Parathyroid adenoma (tissue), 2 donors: ENCODE measurements around the gene ABLIM1.

ENCODE experiments used
- H2AFZ ChIP-seq: fragments of 300-600 bp; sonication (generic); one replicate; pipeline ENCODE4 v1.7.0; 2017; ENCODE audit warnings: antibody characterized with exemption, mild to moderate bottlenecking
- H3K27ac ChIP-seq: fragments of 300-600 bp; sonication (generic); one replicate; pipeline ENCODE4 v1.7.0; 2017
- H3K27me3 ChIP-seq: fragments of 300-600 bp; sonication (generic); one replicate; pipeline ENCODE4 v1.7.0; 2017; ENCODE audit warnings: low read length; ENCODE audit not compliant: control insufficient read depth, insufficient read depth
- H3K36me3 ChIP-seq: fragments of 300-600 bp; sonication (generic); one replicate; pipeline ENCODE4 v1.7.0; 2017; ENCODE audit warnings: low read length; ENCODE audit not compliant: control insufficient read depth, insufficient read depth
- H3K4me1 ChIP-seq: fragments of 300-600 bp; sonication (generic); one replicate; pipeline ENCODE4 v1.7.0; 2017; ENCODE audit warnings: control low read depth
- H3K4me2 ChIP-seq: fragments of 300-600 bp; sonication (generic); one replicate; pipeline ENCODE4 v1.7.0; 2017; ENCODE audit warnings: low read length
- H3K4me3 ChIP-seq: fragments of 300-600 bp; sonication (generic); one replicate; pipeline ENCODE4 v1.7.0; 2017; ENCODE audit warnings: low read depth, low read length
- H3K79me2 ChIP-seq: fragments of 300-600 bp; sonication (generic); one replicate; pipeline ENCODE4 v1.7.0; 2017; ENCODE audit warnings: control low read depth
- H3K9ac ChIP-seq: fragments of 300-600 bp; sonication (generic); one replicate; pipeline ENCODE4 v1.7.0; 2017; ENCODE audit warnings: mild to moderate bottlenecking
- H3K9me3 ChIP-seq: fragments of 300-600 bp; sonication (generic); one replicate; pipeline ENCODE4 v1.7.0; 2017; ENCODE audit warnings: low read length; ENCODE audit not compliant: control insufficient read depth
- CTCF ChIP-seq: fragments of 300-600 bp; sonication (generic); IDR thresholded peaks from one replicate; pipeline ENCODE4 v1.7.0; 2017; ENCODE audit warnings: antibody characterized with exemption, mild to moderate bottlenecking
- donor health status: primary hyperparathyroidism.

ABLIM1 gene

GRCh38 chr10:114658175-114658574 lies at the start of gene ABLIM1:
ABLIM1 (minus strand) TSS chr10:114658275; CDS start chr10:114658200, 75 bp downstream.
- TF ChIP-seq CTCF = no peak
- H3K9me3 ChIP-seq = no peaks in the 10 kb centered on the region

GRCh38 chr10:114706458-114707055 lies 48.5 kb upstream of the ABLIM1 start:
- no peak overlapping the region for H3K4me3 ChIP-seq
- H3K9ac ChIP-seq = no peak overlapping the region
- H3K9me3 ChIP-seq = no peaks in the 10 kb centered on the region
- H3K4me2 ChIP-seq = no peak overlapping the region
- no peaks in the 10 kb centered on the region for H3K27me3 ChIP-seq
- H3K4me1 ChIP-seq = no peaks in the 10 kb centered on the region
- H3K79me2 ChIP-seq = peaks cover 10% of the 10 kb centered on the region
- no peaks in the 10 kb centered on the region for H3K36me3 ChIP-seq
- TF ChIP-seq CTCF = no peak
- no peak overlapping the region for H2AFZ ChIP-seq
- H3K27ac ChIP-seq = no peak overlapping the region

More at GRCh38 chr10:114658175-114658574, at the start of gene ABLIM1:
- peaks cover 3% of the 10 kb centered on the region for H3K79me2 ChIP-seq
- H3K4me3 ChIP-seq = no peak within 1 kb of the TSS
- H2AFZ ChIP-seq = no peak within 1 kb of the TSS
- no peaks in the 10 kb centered on the region for H3K36me3 ChIP-seq
- no peak within 1 kb of the TSS for H3K4me2 ChIP-seq
- H3K4me1 ChIP-seq = peaks cover 13% of the 10 kb centered on the region
- H3K27me3 ChIP-seq = no peaks in the 10 kb centered on the region
- no peak within 1 kb of the TSS for H3K9ac ChIP-seq
- H3K27ac ChIP-seq = no peak within 1 kb of the TSS

- Histone ChIP-seq H3K27me3 (no peaks in the 10 kb centered on the region), H3K4me2 (no peak overlapping the region), H3K4me3 (no peak overlapping the region), H3K27ac (no peak overlapping the region), H3K9me3 (no peaks in the 10 kb centered on the region), H3K9ac (no peak overlapping the region), H3K79me2 (peaks cover 4% of the 10 kb centered on the region), H3K36me3 (no peaks in the 10 kb centered on the region), H2AFZ (no peak overlapping the region), H3K4me1 (no peaks in the 10 kb centered on the region)
- TF ChIP-seq CTCF = no peak
Measured at GRCh38 chr10:114704679-114705078, 46.6 kb upstream of the ABLIM1 start.

- no peaks in the 10 kb centered on the region for H3K36me3 ChIP-seq
- H3K4me3 ChIP-seq = no peak overlapping the region
- TF ChIP-seq CTCF = peak; percentile 45
- H3K9ac ChIP-seq = no peak overlapping the region
- H3K9me3 ChIP-seq = no peaks in the 10 kb centered on the region
- H3K79me2 ChIP-seq = peaks cover 4% of the 10 kb centered on the region
- no peak overlapping the region for H3K4me2 ChIP-seq
- no peak overlapping the region for H2AFZ ChIP-seq
- H3K27me3 ChIP-seq = no peaks in the 10 kb centered on the region
- no peaks in the 10 kb centered on the region for H3K4me1 ChIP-seq
- H3K27ac ChIP-seq = no peak overlapping the region
Measured at GRCh38 chr10:114703377-114704107, 45.5 kb upstream of the ABLIM1 start.
